Measurements from ENCODE around the gene GAL. TPM values are rescaled to one million over a fixed set of nuclear protein-coding genes. Genes with fewer than 3 reads are reported as not detected.
"Not testable (repeated sequence)": the region's sequence is repeated elsewhere in the genome, so short reads cannot be mapped to it uniquely, and the experiment has no call there.

The GAL gene
- 1 to 10 TPM; 1.7 to 5.3 (median 1.7) TPM for polyA plus RNA-seq

DNA sequence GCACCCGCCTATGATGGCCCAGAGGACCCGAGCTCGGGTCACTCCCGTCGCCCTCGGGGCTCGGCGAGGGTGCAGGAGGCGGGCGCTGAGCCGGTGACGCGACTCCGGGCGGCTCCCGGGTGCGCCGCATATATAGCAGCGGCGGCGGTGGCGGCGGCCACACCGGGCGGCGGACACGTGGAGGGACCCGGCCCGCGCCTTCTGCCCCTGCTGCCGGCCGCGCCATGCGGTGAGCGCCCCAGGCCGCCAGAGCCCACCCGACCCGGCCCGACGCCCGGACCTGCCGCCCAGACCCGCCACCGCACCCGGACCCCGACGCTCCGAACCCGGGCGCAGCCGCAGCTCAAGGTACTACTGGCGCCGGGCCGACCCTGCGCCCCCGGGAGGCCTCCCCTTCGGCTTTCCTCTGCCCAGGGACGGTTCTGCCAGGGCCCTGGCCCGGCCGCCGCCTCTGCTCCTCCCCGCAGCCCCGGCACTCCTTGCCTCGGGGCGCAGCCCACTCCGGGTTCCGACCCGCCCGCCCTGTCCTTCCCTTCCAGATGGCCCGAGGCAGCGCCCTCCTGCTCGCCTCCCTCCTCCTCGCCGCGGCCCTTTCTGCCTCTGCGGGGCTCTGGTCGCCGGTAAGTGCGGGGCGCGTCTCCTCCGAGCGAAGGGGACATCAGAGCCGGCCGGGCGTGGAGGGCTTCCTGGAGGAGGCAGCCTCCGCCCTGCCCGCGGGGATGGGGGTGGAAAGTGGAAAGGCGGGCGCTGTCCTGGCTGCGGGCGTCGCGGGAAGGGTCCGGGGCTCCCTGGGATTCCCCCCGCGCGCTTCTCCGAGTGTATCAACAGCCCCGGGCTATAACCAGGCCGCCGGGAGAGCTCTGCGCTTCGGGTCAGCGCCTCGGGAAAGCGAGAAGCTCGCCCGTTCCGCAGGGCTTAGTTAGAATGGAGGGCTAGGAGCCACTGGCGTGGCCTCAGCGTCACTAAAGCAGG lies at the start of gene GAL:
Gene GAL (plus strand): TSS at position 160 of the 972 bp plus-strand sequence. CDS start 380 bp downstream, at position 540.
- 6 to 7% (median 7%) methylated on average over 63 to 113 of the region's 113 CpGs for WGBS, 3 donors
- H3K27ac ChIP-seq (ENCODE audit: low read depth, low read length) = no peak within 1 kb of the TSS

DNA sequence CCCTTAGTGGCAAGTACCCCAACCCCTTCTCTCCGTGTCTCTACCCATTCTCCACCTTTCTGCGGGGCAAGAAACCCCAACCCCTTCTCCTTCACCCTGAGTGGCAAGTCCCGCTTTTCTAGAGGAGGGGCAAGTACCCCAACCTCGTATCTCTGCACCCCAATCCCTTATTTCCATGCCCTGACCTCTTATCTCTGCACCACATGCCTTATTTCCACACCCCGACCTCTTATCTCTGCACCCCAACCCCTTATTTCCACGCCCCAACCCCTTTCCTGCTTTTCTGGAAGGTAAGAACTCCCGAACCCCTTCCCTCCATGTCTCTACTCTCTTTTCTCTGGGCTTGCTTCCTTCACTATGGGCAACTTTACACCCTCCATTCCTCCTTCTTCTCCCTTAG lies 49.7 kb upstream of the GAL start:
- H3K27ac ChIP-seq (ENCODE audit: low read depth, low read length) = not testable (repeated sequence)
- 62 to 80% (median 73%) methylated on average over 7 of the region's 7 CpGs for WGBS, 3 donors

GRCh38 chr11:68635172-68635571 lies 49.2 kb upstream of the GAL start:
- not testable (repeated sequence) for H3K27ac ChIP-seq (ENCODE audit: low read depth, low read length)
- 57 to 84% (median 76%) methylated on average over 6 of the region's 7 CpGs for WGBS, 3 donors

DNA sequence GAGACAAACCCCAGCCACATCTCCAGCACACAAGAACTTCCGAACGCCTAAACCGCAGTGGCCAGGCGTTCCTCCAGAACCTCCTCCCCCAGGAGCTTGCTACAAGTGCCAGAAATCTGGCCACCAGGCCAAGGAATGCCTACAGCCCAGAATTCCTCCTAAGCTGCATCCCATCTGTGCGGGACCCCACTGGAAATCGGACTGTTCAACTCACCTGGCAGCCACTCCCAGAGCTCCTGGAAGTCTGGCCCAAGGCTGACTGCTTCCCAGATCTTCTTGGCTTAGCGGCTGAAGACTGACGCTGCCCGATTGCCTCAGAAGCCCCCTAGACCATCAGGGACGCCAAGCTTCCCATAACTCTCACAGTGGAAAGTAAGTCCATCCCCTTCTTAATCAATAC lies 48.5 kb upstream of the GAL start:
- WGBS, 3 donors = 69 to 83% (median 77%) methylated on average over 10 of the region's 10 CpGs
- H3K27ac ChIP-seq (ENCODE audit: low read depth, low read length) = not testable (repeated sequence)

GRCh38 chr11:68639322-68639721 lies 45.0 kb upstream of the GAL start:
- not testable (repeated sequence) for H3K27ac ChIP-seq (ENCODE audit: low read depth, low read length)
- 71 to 80% (median 78%) methylated on average over 2 to 3 of the region's 3 CpGs for WGBS, 3 donors

DNA sequence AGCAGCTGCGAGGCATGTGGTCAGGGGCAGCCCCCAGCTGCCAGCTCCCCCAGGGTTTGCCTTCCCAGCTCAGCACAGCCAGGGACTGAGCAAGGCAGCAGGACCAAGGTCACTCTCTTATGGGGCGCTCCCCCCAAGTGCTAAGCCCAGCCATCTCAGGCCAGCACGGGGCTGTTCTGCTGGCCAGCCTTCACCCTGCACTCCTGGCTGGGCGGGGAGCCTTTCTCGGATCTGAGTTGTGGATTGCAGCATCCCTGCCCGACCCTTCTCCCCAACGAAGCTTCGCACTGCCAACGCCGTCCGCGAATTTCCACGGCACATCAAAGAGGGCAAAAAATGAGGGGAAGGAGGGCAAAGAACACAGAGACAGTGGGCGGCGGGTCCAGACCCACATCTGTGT lies 42.5 kb upstream of the GAL start:
- no peak overlapping the region for H3K27ac ChIP-seq (ENCODE audit: low read depth, low read length)
- 80 to 88% (median 87%) methylated on average over 15 of the region's 15 CpGs for WGBS, 3 donors

DNA sequence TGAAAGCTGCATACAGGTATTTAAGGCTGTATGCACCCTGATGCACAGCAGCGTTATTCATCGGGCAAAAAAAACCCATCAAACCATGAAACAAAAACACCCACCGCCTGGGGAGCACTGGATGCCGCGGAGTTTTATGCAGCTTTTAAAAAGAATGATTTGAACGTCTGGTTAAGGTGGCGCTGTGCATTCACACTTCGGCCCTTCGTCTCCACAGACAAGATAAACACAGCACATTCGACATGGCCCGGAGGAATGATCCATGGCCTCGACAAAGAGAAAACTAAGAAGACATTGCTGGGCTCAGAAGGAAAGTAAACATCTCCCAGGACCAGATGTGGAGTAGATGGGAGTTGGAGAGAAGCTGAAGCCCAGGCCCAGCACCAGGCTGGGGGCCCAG lies 40.8 kb upstream of the GAL start:
- H3K27ac ChIP-seq (ENCODE audit: low read depth, low read length) = no peak overlapping the region
- WGBS, 3 donors = 27 to 37% (median 35%) methylated on average over 12 of the region's 12 CpGs

- WGBS, 3 donors = 95 to 100% (median 98%) methylated on average over 1 of the region's 1 CpG
Observed at GRCh38 chr11:68646832-68647231, 37.5 kb upstream of the GAL start.

DNA sequence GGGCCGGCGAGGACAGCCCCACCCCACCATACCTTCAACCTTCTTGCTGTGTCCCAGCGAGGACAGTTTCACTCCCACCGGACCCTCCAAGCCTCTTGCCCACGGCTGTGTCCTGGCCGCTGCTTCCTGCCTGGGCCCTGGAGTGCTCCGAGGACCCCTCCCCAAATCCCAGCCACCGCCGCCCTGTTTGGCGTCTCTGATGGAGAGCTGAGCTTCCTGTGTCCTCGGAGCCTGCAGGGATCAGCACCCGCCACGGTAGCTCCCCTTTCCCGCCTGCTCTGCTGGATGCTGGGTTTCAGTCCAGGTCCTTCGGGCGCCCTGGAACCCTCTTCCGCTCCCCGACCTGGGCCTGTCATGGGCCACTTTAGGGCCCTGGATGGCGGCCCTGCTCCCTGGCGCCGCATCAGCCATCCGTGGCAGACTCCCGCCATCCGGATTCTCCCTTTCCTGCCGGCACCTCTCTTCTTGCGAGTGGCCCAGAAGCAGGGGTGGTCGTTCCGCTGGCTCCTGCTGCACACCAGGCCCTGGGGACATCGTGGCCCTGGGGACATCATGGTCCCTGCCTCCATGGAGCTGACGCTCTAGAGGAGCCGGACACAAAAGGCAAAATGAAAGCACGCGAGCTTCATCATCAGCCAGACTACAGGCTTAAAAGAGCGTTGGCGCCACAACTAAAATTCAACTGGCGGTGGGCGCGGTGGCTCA lies 34.3 kb upstream of the GAL start:
- 59 to 72% (median 60%) methylated on average over 35 to 38 of the region's 38 CpGs for WGBS, 3 donors
- no peak overlapping the region for H3K27ac ChIP-seq (ENCODE audit: low read depth, low read length)

More at GRCh38 chr11:68646832-68647231, 37.5 kb upstream of the GAL start:
- H3K27ac ChIP-seq (ENCODE audit: low read depth, low read length) = no peak overlapping the region

DNA sequence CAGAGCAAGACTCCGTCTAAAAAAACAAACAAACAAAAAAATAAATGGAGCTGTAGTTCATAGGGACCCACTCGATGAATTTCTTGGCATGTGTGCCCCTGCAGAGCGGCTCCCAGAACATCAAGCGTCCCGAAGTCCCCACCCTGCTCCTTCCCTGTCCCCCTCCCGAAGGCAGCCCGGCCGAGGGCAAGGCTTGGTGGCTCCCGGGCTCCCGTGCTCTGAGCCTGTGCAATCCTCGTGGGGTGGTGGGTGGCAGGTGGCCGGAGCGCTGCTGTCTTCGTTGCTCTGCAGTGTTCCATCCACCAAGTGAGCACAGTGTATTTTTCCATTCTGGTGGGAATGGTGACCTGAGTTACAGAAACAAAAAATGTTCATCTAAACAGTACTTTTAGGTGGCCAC lies 33.5 kb upstream of the GAL start:
- WGBS, 3 donors = 80 to 91% (median 89%) methylated on average over 14 of the region's 14 CpGs
- H3K27ac ChIP-seq (ENCODE audit: low read depth, low read length) = no peak overlapping the region

GRCh38 chr11:68651208-68651984 lies 32.9 kb upstream of the GAL start:
- 48 to 73% (median 69%) methylated on average over 22 of the region's 22 CpGs for WGBS, 3 donors
- no peak overlapping the region for H3K27ac ChIP-seq (ENCODE audit: low read depth, low read length)

GRCh38 chr11:68651985-68652682 lies 32.2 kb upstream of the GAL start:
- WGBS, 3 donors = 50 to 79% (median 68%) methylated on average over 16 of the region's 16 CpGs
- H3K27ac ChIP-seq (ENCODE audit: low read depth, low read length) = no peak overlapping the region

GRCh38 chr11:68652683-68653156 lies 31.6 kb upstream of the GAL start:
- 79 to 85% (median 83%) methylated on average over 10 to 12 of the region's 12 CpGs for WGBS, 3 donors
- H3K27ac ChIP-seq (ENCODE audit: low read depth, low read length) = no peak overlapping the region

DNA sequence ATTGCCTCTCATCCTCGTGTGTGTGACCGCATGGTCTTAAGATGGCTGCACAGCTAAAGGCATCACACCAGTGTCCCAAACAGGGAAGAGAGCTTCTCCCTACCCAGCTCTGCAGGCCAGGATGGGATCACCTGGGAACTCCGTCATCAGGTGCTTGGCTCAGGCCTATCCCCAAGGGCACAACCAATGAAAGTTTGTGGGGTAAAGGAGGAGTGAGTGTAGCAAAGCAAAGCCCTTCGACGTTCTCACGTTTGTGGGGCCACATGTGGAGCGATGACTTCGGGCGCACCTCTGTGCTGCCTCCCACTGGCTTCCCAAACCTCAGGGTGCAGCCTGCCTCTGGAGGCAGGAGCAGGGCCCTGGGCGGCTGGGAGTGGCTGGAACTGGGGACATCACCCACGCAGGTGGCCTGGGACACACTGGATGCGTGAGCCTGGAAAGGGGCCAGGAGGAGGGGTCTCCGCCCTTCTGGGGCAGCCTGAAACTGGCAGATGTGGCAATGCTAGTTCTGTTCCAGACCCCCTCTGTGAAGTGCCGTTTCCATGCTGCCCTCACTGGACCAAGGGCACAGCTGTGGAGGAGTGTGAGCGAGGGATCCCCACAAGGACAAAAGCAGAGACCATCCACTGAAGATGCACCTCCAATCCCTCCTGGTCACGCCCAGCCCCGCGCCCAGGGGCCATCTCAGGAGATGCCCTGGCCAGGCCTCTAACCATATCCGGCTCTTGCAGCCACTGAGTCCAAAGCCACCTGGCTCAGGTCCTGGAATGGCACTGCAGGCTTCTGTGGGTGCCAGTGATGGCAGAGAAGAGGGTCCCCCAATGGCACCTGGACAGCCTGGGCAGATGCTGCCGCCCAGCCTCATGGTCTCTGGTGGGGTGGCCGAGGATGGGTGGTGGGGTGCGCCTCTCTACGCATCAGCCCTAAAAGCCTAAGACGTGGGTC lies 30.6 kb upstream of the GAL start:
- no peak overlapping the region for H3K27ac ChIP-seq (ENCODE audit: low read depth, low read length)
- 77 to 86% (median 81%) methylated on average over 21 to 24 of the region's 24 CpGs for WGBS, 3 donors

GRCh38 chr11:68654978-68655377 lies 29.4 kb upstream of the GAL start:
- H3K27ac ChIP-seq (ENCODE audit: low read depth, low read length) = no peak overlapping the region
- WGBS, 3 donors = 88 to 94% (median 89%) methylated on average over 8 of the region's 8 CpGs

- WGBS, 3 donors = 69 to 88% (median 85%) methylated on average over 7 of the region's 7 CpGs
- no peak overlapping the region for H3K27ac ChIP-seq (ENCODE audit: low read depth, low read length)
Observed at GRCh38 chr11:68655406-68655805, 28.9 kb upstream of the GAL start.

DNA sequence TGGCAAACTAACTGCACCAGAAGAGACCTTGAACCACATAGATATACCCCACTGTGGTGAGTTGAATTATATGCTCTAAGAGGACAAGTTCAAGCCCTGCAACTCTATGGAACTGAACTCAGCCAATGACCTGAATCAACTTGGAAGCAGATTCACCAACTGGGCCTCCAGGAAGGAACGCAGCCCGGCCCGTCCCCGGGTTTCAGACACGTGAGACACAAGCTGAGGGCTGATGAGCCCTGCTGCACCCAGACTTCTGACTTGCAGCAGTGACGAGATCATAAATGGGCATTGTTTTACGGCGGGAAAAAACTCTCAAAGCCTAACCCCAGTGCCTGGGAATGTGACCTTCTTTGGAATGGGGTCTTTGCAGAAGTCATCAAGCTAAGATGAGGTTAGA lies 28.5 kb upstream of the GAL start:
- no peak overlapping the region for H3K27ac ChIP-seq (ENCODE audit: low read depth, low read length)
- WGBS, 3 donors = 82 to 94% (median 84%) methylated on average over 8 of the region's 8 CpGs
